HCT116 (cell line): ENCODE results near the gene AKAP1. TPM values are rescaled to one million over a fixed set of nuclear protein-coding genes. Genes with fewer than 3 reads are reported as not detected.

Experiments used
- ATAC-seq: fragments of 200-7000 bp; cut with Tn5 transposase; 2 replicates; pipeline ENCODE4 v1.9.1; 2020; ENCODE audit warnings: mild to moderate bottlenecking, moderate library complexity
- BruUV-seq: library from RNA; stranded (reverse); fragments of 400-500 nt; replicated peaks from 2 replicates; lab custom pipeline; 2021; lab: Mats Ljungman, UMichigan
- CTCF ChIA-PET: fragments of 300-600 bp; sonication (Branson Sonifier 250); formaldehyde crosslinking; loops from one replicate; lab custom pipeline; 2021; ENCODE audit warnings: antibody characterized with exemption; lab: Charles Lee
- POLR2A ChIA-PET: fragments of 300-600, 350-600 bp; sonication (Branson Sonifier 250); formaldehyde crosslinking; loops from one replicate; lab custom pipeline; 2021; ENCODE audit warnings: antibody characterized with exemption; lab: Charles Lee
- RAD21 ChIA-PET, 2 experiments: fragments of 300-600 bp; sonication (Branson Sonifier 250); formaldehyde crosslinking; loops; one replicate each; lab custom pipeline; 2023; ENCODE audit warnings: low total read pairs in 2 of 2; ENCODE audit not compliant: uncharacterized antibody in 2 of 2, unreplicated experiment in 2 of 2, low non-redundant PET in 1 of 2; lab: Charles Lee
- DNase-seq: peaks from one replicate; pipeline ENCODE4 v3.0.0-alpha.2; 2010; ENCODE audit warnings: low read depth, low spot score
- H2AFZ ChIP-seq: fragments of 200-600 bp; shearing (Covaris generic), sonication (generic); 2 replicates; pipeline ENCODE4 v1.6.1; 2017; ENCODE audit warnings: low read depth, mixed run types, mixed read lengths, antibody characterized with exemption, low read length; ENCODE audit not compliant: poor library complexity, severe bottlenecking
- H3K27ac ChIP-seq: 2 replicates; pipeline ENCODE4 v1.5.1; 2012; ENCODE audit warnings: low read depth, low read length
- H3K27me3 ChIP-seq: fragments of 200-600 bp; sonication (generic); 2 replicates; pipeline ENCODE4 v1.6.1; 2016; ENCODE audit warnings: mixed run types, low read length, mixed read lengths; ENCODE audit not compliant: insufficient read depth
- H3K36me3 ChIP-seq, 2 experiments: fragments of 200-500 bp in 1 of 2; fragments of 200-600 bp in 1 of 2; sonication (Bioruptor generic) in 1 of 2; sonication (generic) in 1 of 2; 2 replicates each; pipeline versions ENCODE4 v1.5.1 to v1.6.1; 2014 to 2016; ENCODE audit warnings: low read length in 2 of 2, inconsistent platforms in 1 of 2, mixed read lengths in 1 of 2, mixed run types in 1 of 2; ENCODE audit not compliant: insufficient read depth in 2 of 2, control insufficient read depth in 1 of 2
- H3K4me1 ChIP-seq, 2 experiments: fragments of 200-600 bp in 1 of 2; sonication (generic) in 1 of 2; 2 replicates each; pipeline versions ENCODE4 v1.5.1 to v1.6.1; 2012 to 2017; ENCODE audit warnings: low read length in 2 of 2, inconsistent platforms in 1 of 2, mild to moderate bottlenecking in 1 of 2, mixed read lengths in 1 of 2, mixed run types in 1 of 2, moderate library complexity in 1 of 2; ENCODE audit not compliant: insufficient read depth in 2 of 2, control insufficient read depth in 1 of 2
- H3K4me2 ChIP-seq: fragments of 200-600 bp; sonication (generic); 2 replicates; pipeline ENCODE4 v1.6.1; 2017; ENCODE audit warnings: mixed run types, low read length, mixed read lengths
- H3K4me3 ChIP-seq, 2 experiments: fragments of 200-600 bp in 1 of 2; sonication (generic) in 1 of 2; replicated peaks in 1 of 2; 2 replicates each; pipeline ENCODE4 v1.5.1; 2011 to 2016; ENCODE audit warnings: low read length in 2 of 2, control low read depth in 1 of 2, low read depth in 1 of 2, mild to moderate bottlenecking in 1 of 2, mixed read lengths in 1 of 2, mixed run types in 1 of 2
- H3K79me2 ChIP-seq: fragments of 200-600 bp; sonication (generic); 2 replicates; pipeline ENCODE4 v1.6.1; 2017; ENCODE audit warnings: mild to moderate bottlenecking, mixed run types, low read length, moderate library complexity, mixed read lengths; ENCODE audit not compliant: insufficient read depth
- H3K9ac ChIP-seq: fragments of 200-600 bp; sonication (generic); 2 replicates; pipeline ENCODE4 v1.6.1; 2016; ENCODE audit warnings: low read length, mixed read lengths
- H3K9me2 ChIP-seq: fragments of 200-600 bp; sonication (generic), shearing (Covaris generic); 2 replicates; pipeline ENCODE4 v1.6.1; 2017; ENCODE audit warnings: mixed run types, mild to moderate bottlenecking, moderate library complexity; ENCODE audit not compliant: insufficient read depth
- H3K9me3 ChIP-seq, 2 experiments: fragments of 200-500 bp in 1 of 2; fragments of 200-600 bp in 1 of 2; sonication (Bioruptor generic) in 1 of 2; sonication (generic) in 1 of 2; 2 replicates each; pipeline ENCODE4 v1.6.1; 2014 to 2017; ENCODE audit warnings: low read length in 2 of 2, mixed read lengths in 2 of 2, inconsistent platforms in 1 of 2, low read depth in 1 of 2, mild to moderate bottlenecking in 1 of 2, mixed run types in 1 of 2, moderate library complexity in 1 of 2; ENCODE audit not compliant: control insufficient read depth in 1 of 2, insufficient read depth in 1 of 2
- H4K20me1 ChIP-seq: fragments of 200-600 bp; sonication (generic), shearing (Covaris generic); 2 replicates; pipeline ENCODE4 v1.6.1; 2017; ENCODE audit warnings: mixed run types, mild to moderate bottlenecking, moderate library complexity; ENCODE audit not compliant: insufficient read depth
- ATF3 ChIP-seq: IDR thresholded peaks from 2 replicates; pipeline ENCODE4 v1.6.1; 2012
- CBX3 ChIP-seq: IDR thresholded peaks from 2 replicates; pipeline ENCODE4 v1.6.1; 2012; ENCODE audit warnings: low read depth
- CEBPB ChIP-seq: IDR thresholded peaks from 2 replicates; pipeline ENCODE4 v1.6.1; 2012; ENCODE audit warnings: low read depth
- CTCF ChIP-seq, 3 experiments: fragments of 200-600 bp in 1 of 3; sonication (generic) in 1 of 3; IDR thresholded peaks in 2 of 3; conservative IDR thresholded peaks in 1 of 3; 2 replicates each; pipeline ENCODE4 v1.5.1; 2012 to 2017; ENCODE audit warnings: low read depth in 2 of 3, low read length in 2 of 3, antibody characterized with exemption in 1 of 3, borderline replicate concordance in 1 of 3, control low read depth in 1 of 3, mild to moderate bottlenecking in 1 of 3, mixed read lengths in 1 of 3, mixed run types in 1 of 3, moderate library complexity in 1 of 3; ENCODE audit not compliant: insufficient read depth in 1 of 3
- EGR1 ChIP-seq: IDR thresholded peaks from 2 replicates; pipeline ENCODE4 v1.6.1; 2012; ENCODE audit warnings: low read depth
- ELF1 ChIP-seq: IDR thresholded peaks from 2 replicates; pipeline ENCODE4 v1.6.1; 2012; ENCODE audit warnings: low read depth, borderline replicate concordance
- EZH2 ChIP-seq: fragments of 200-600 bp; sonication (generic); IDR thresholded peaks from 2 replicates; pipeline ENCODE4 v1.6.1; 2017; ENCODE audit warnings: antibody characterized with exemption, mixed run types
- JUND ChIP-seq: IDR thresholded peaks from 2 replicates; pipeline ENCODE4 v1.6.1; 2012
- POLR2A ChIP-seq: IDR thresholded peaks from 2 replicates; pipeline ENCODE4 v1.7.0; 2011; ENCODE audit warnings: borderline replicate concordance; ENCODE audit not compliant: insufficient read depth, insufficient read length; ENCODE audit errors: extremely low read depth
- POLR2AphosphoS5 ChIP-seq: IDR thresholded peaks from 2 replicates; pipeline ENCODE4 v1.6.1; 2011; ENCODE audit warnings: mild to moderate bottlenecking, low read depth, low read length, moderate library complexity
- RAD21 ChIP-seq: IDR thresholded peaks from 2 replicates; pipeline ENCODE4 v1.6.1; 2012; ENCODE audit warnings: low read depth, mild to moderate bottlenecking
- REST ChIP-seq: IDR thresholded peaks from 2 replicates; pipeline ENCODE4 v1.6.1; 2012; ENCODE audit warnings: low read depth
- SIN3A ChIP-seq: IDR thresholded peaks from 2 replicates; pipeline ENCODE4 v1.6.1; 2012; ENCODE audit warnings: low read depth
- SP1 ChIP-seq: IDR thresholded peaks from 2 replicates; pipeline ENCODE4 v1.6.1; 2012; ENCODE audit warnings: low read depth
- SRF ChIP-seq: IDR thresholded peaks from 2 replicates; pipeline ENCODE4 v1.6.1; 2012; ENCODE audit warnings: low read depth
- TCF7L2 ChIP-seq: IDR thresholded peaks from 2 replicates; pipeline ENCODE4 v1.7.0; 2011; ENCODE audit warnings: borderline replicate concordance, inconsistent platforms; ENCODE audit not compliant: insufficient read depth, insufficient read length; ENCODE audit errors: extremely low read depth
- ZBTB33 ChIP-seq: IDR thresholded peaks from 2 replicates; pipeline ENCODE4 v1.6.1; 2011; ENCODE audit warnings: mild to moderate bottlenecking, low read length, moderate library complexity; ENCODE audit not compliant: insufficient replicate concordance; ENCODE audit errors: extremely low read depth
- ZNF274 ChIP-seq: fragments of 200-500 bp; sonication (Bioruptor generic); IDR thresholded peaks from 2 replicates; pipeline ENCODE4 v1.6.1; 2014; ENCODE audit warnings: mild to moderate bottlenecking, low read depth, low read length, inconsistent platforms
- intact Hi-C: fragments of 100-400 bp; cut with micrococcal nuclease; formaldehyde crosslinking; loops from 2 replicates; pipeline ENCODE4 v1.10.0; 2022
- total RNA-seq: library from RNA; stranded (reverse); gene quantifications from one replicate; pipeline ENCODE4 v1.2.1, GENCODE V29; 2021; ENCODE audit not compliant: unreplicated experiment

Gene AKAP1
- total RNA-seq, 1 experiment from 2014 or later: 51.6 TPM

GRCh38 chr17:57038486-57038885 lies 46.6 kb upstream of the AKAP1 start (continued):
- no peak for TF ChIP-seq POLR2AphosphoS5
- no peak for TF ChIP-seq SRF
- TF ChIP-seq CBX3: no peak
- TF ChIP-seq ZNF274: no peak
- TF ChIP-seq ATF3: no peak
- no peak for TF ChIP-seq POLR2A
- no peak for TF ChIP-seq SP1
- TF ChIP-seq JUND: no peak

GRCh38 chr17:57040571-57040970 lies 44.5 kb upstream of the AKAP1 start:
- H3K9me3 ChIP-seq: no peaks in the 10 kb centered on the region
- no peak overlapping the region for H3K27ac ChIP-seq
- intact Hi-C loops: no loop called here
- H3K4me1 ChIP-seq: peaks cover 4 to 9% of the 10 kb centered on the region in 2 experiments; a peak in 1 of 4 replicates
- no peak overlapping the region for H3K9ac ChIP-seq
- no peak overlapping the region for H3K4me3 ChIP-seq
- RAD21 ChIA-PET: no interaction called here
- BruUV-seq: no TSS peak
- no peak for DNase-seq
- no peak for ATAC-seq
- no peaks in the 10 kb centered on the region for H4K20me1 ChIP-seq
- CTCF ChIA-PET: no interaction called here
- no peaks in the 10 kb centered on the region for H3K36me3 ChIP-seq
- H2AFZ ChIP-seq: no peak overlapping the region
- H3K27me3 ChIP-seq: peaks cover 25% of the 10 kb centered on the region; the same call in 1 of the 2 replicates
- H3K4me2 ChIP-seq: no peak overlapping the region
- H3K79me2 ChIP-seq: no peaks in the 10 kb centered on the region
- H3K9me2 ChIP-seq: no peaks in the 10 kb centered on the region
- POLR2A ChIA-PET: no interaction called here
- TF ChIP-seq ZNF274 (no peak), SRF (no peak), JUND (no peak), ATF3 (no peak), EGR1 (no peak), CTCF (IDR thresholded peaks at IDR 0.05 in 2 of 3, conservative IDR thresholded peaks at IDR 0.05 in 1 of 3; ENCODE audit: borderline replicate concordance in 1 of 3, insufficient read depth in 1 of 3, low read depth in 2 of 3, low read length in 2 of 3) (no peak), RAD21 (no peak), CEBPB (no peak), ELF1 (no peak), REST (no peak), SIN3A (no peak), POLR2A (no peak), EZH2 (no peak), TCF7L2 (no peak), POLR2AphosphoS5 (no peak), ZBTB33 (no peak)
